Small intestine (tissue), 7 donors: Measurements from ENCODE around the gene TGM4. TPM values are rescaled to one million over a fixed set of nuclear protein-coding genes. Genes with fewer than 3 reads are reported as not detected.
A peak's percentile ranks its signal among the peaks of the same experiment; 100 is the strongest.

Experiments used
- DNase-seq, 2 donors: peaks; one replicate each; pipeline versions ENCODE4 v3.0.0 to v3.0.0-alpha.2; 2013
- FAIRE-seq: peaks from 2 replicates; lab custom pipeline; 2012; peaks lifted over from hg19 to GRCh38; lab: Jason Lieb, UNC
- H3K27ac ChIP-seq, 3 donors: one replicate each; pipeline ENCODE4 v1.5.1; 2013; ENCODE audit warnings: low read length in 2 of 3, mild to moderate bottlenecking in 2 of 3, control low read depth in 1 of 3, inconsistent platforms in 1 of 3, low read depth in 1 of 3, moderate library complexity in 1 of 3
- H3K27me3 ChIP-seq, 3 donors: one replicate each; pipeline ENCODE4 v1.6.1; 2013; ENCODE audit warnings: low read length in 3 of 3, inconsistent platforms in 1 of 3; ENCODE audit not compliant: control insufficient read depth in 3 of 3, insufficient read depth in 3 of 3
- H3K36me3 ChIP-seq, 3 donors: one replicate each; pipeline ENCODE4 v1.6.1; 2013; ENCODE audit warnings: low read length in 3 of 3, inconsistent platforms in 1 of 3, low read depth in 1 of 3, mild to moderate bottlenecking in 1 of 3, moderate library complexity in 1 of 3; ENCODE audit not compliant: control insufficient read depth in 3 of 3, insufficient read depth in 2 of 3
- H3K4me1 ChIP-seq, 3 donors: one replicate each; pipeline ENCODE4 v1.6.1; 2013; ENCODE audit warnings: low read length in 2 of 3, inconsistent platforms in 1 of 3, low read depth in 1 of 3, mild to moderate bottlenecking in 1 of 3, moderate library complexity in 1 of 3; ENCODE audit not compliant: control insufficient read depth in 3 of 3, insufficient read depth in 2 of 3
- H3K4me3 ChIP-seq, 3 donors: one replicate each; pipeline ENCODE4 v1.5.1; 2013; ENCODE audit warnings: low read length in 3 of 3, control low read depth in 1 of 3, inconsistent platforms in 1 of 3, low read depth in 1 of 3, mild to moderate bottlenecking in 1 of 3, moderate library complexity in 1 of 3
- H3K9me3 ChIP-seq, 2 donors: one replicate each; pipeline ENCODE4 v1.6.1; 2013; ENCODE audit warnings: low read depth in 1 of 2, low read length in 1 of 2; ENCODE audit not compliant: control insufficient read depth in 2 of 2, insufficient read depth in 1 of 2
- WGBS, 3 donors: extraction: QIAGEN DNeasy Blood & Tissue Kit; methylation state at CpG; one replicate each; pipeline ENCODE4 v1.1.7; 2013; 5-methylcytosine and 5-hydroxymethylcytosine counted together
- polyA plus RNA-seq, 4 donors: library from polyadenylated mRNA; stranded (reverse) in 3 of 4; unstranded in 1 of 4; fragments of 200-250 nt in 3 of 4; fragments of 120-200 nt in 1 of 4; gene quantifications; one replicate each; pipeline versions ENCODE4 v1.2.1 to v1.2.3, GENCODE V29; 2013
- donor health status: healthy with polysubstance abuse.
- donor health status: control.
- donor health status: control.
- donor health status: Bipolar disorder and iron deficiency.
- donor health status: healthy.

TGM4 gene
- polyA plus RNA-seq, 4 donors: 0.04 TPM; not detected in 3

DNA sequence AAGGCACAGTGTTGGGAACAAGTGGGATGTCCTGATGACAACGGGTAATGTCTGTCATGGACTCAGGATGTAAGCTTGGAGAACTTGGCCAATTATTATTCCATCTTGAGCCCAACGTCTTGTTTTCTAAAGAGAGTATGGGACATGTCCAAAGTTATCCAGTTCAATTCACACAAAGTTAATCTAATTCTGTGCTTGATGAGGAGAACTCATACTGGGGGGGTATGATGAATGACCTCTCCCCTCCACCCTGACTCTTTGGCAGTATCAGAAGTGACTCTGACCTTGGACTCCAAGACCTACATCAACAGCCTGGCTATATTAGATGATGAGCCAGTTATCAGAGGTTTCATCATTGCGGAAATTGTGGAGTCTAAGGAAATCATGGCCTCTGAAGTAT is 36.3 kb downstream of the TGM4 start:
- Histone ChIP-seq H3K4me1 (no peaks in the 10 kb centered on the region), H3K36me3 (peaks cover 0 to 2% (median 0%) of the 10 kb centered on the region in 3 donors), H3K4me3 (no peak overlapping the region), H3K27ac (no peak overlapping the region), H3K9me3 (peaks cover 0 to 5% of the 10 kb centered on the region in 2 donors), H3K27me3 (peaks cover 0 to 4% (median 0%) of the 10 kb centered on the region in 3 donors)
- 92 to 95% (median 94%) methylated on average over 3 of the region's 3 CpGs for WGBS, 3 donors
- DNase-seq (no peak), FAIRE-seq (no peak)

GRCh38 chr3:44913868-44914468 is 39.6 kb downstream of the TGM4 start:
- no peak for FAIRE-seq
- no peaks in the 10 kb centered on the region for H3K4me1 ChIP-seq
- peaks cover 0 to 4% (median 0%) of the 10 kb centered on the region in 3 donors for H3K27me3 ChIP-seq
- H3K4me3 ChIP-seq: no peak overlapping the region
- peaks cover 0 to 30% (median 4%) of the 10 kb centered on the region in 3 donors for H3K36me3 ChIP-seq
- no peaks in the 10 kb centered on the region for H3K9me3 ChIP-seq
- DNase-seq: peak; percentile 75 to 81
- 30 to 39% (median 36%) methylated on average over 4 of the region's 4 CpGs for WGBS, 3 donors
- H3K27ac ChIP-seq: no peak overlapping the region

DNA sequence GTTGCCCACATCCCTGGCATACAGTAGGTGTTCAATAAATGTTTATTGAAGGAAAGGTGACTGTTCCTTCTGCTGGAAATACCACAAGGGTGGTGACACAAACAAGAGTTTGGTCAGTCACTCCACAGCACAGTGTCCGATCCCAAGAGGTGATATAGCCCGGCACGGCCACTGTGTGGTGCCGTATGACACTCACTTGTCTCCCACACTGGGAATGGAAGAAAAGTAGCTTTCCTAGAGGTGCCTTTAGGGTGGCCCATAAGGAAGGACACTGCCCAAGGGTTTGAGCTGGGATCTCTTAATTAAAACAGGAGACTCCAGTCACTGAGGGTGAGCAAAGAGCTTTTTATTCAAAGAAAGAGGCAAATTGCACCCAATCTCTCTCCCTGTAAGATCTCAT is 40.5 kb downstream of the TGM4 start:
- FAIRE-seq: no peak
- WGBS, 3 donors: 67 to 72% (median 68%) methylated on average over 4 of the region's 4 CpGs

DNA sequence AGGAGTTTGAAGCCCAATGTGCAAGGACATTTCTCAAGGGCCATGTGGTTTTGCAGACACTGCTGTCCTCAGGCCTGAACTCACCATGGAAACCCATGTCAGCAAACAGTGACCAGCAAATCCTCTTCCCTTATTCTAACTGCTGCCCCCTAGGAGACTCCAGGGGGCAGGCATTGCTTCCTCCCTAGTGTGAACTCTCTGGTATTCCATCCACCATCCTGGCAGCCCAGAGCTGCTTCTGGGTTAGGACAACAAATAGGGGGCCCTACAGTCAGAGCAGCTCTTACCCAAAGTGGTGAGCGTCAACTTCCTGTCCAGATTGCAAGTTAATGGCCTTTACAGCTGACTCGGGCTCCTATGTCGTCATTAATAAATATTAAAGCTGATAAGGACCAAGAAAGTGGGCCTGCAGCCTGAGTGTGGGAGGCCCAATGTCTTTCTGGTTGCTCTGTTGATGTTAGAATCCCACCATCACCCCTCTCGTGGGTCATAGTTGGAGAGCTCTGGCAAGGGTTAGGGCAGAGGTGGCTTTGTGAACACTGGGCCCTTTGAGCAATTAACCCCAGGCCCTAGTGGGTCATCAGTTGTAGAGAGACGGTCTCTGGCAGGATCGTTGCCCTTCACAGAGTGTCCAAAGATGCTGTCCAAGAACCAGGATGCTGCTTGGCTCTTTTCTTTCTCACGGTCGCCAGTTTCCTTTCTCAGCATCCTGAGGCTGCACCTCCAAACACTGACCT is 41.5 kb downstream of the TGM4 start:
- Histone ChIP-seq H3K9me3 (no peaks in the 10 kb centered on the region), H3K27ac (no peak overlapping the region), H3K4me1 (no peaks in the 10 kb centered on the region), H3K36me3 (peaks cover 0 to 32% (median 4%) of the 10 kb centered on the region in 3 donors), H3K27me3 (no peaks in the 10 kb centered on the region), H3K4me3 (no peak overlapping the region)
- no peak for FAIRE-seq
- no peak for DNase-seq
- WGBS, 3 donors: 72 to 81% (median 74%) methylated on average over 8 of the region's 8 CpGs

More for the DNA sequence above, 40.5 kb downstream of the TGM4 start:
- Histone ChIP-seq H3K36me3 (peaks cover 0 to 30% (median 4%) of the 10 kb centered on the region in 3 donors), H3K27ac (no peak overlapping the region), H3K4me3 (no peak overlapping the region), H3K4me1 (no peaks in the 10 kb centered on the region), H3K9me3 (no peaks in the 10 kb centered on the region), H3K27me3 (no peaks in the 10 kb centered on the region)
- DNase-seq: peak; percentile 10 to 21

- WGBS, 3 donors: 88 to 97% (median 94%) methylated on average over 11 to 12 of the region's 12 CpGs
- Histone ChIP-seq H3K27ac (no peak overlapping the region), H3K4me3 (no peak overlapping the region), H3K9me3 (no peaks in the 10 kb centered on the region), H3K27me3 (no peaks in the 10 kb centered on the region), H3K36me3 (peaks cover 6 to 49% (median 8%) of the 10 kb centered on the region in 3 donors), H3K4me1 (no peaks in the 10 kb centered on the region)
- no peak for FAIRE-seq
- DNase-seq: no peak
Measured at GRCh38 chr3:44918087-44918486, 43.7 kb downstream of the TGM4 start.

DNA sequence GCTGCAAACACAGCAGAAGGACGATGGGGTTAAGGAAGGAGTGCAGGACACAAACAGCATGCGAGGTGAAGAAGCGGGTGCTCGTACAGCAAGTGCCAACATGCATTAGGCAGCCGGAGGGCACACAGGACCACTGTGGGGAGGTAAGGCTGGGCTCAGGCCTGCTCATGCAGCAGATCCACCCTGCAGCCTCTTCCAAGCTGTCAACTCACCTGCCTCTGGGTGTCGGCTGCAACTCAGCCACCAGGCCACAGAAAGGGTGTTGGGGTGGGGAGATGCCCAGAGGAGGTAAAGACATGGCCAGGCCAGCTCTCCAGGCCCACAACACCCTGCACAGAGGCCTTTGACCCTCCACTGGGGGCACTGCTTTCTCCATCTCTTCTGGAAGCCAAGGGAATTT is 44.2 kb downstream of the TGM4 start:
- FAIRE-seq (no peak), DNase-seq (no peak)
- no peaks in the 10 kb centered on the region for H3K4me1 ChIP-seq
- no peak overlapping the region for H3K27ac ChIP-seq
- H3K4me3 ChIP-seq: no peak overlapping the region
- no peaks in the 10 kb centered on the region for H3K27me3 ChIP-seq
- H3K36me3 ChIP-seq: peaks cover 6 to 53% (median 11%) of the 10 kb centered on the region in 3 donors
- WGBS, 3 donors: 90 to 96% (median 95%) methylated on average over 6 of the region's 6 CpGs
- H3K9me3 ChIP-seq: no peaks in the 10 kb centered on the region

GRCh38 chr3:44920081-44920480 is 45.7 kb downstream of the TGM4 start:
- 96 to 100% (median 97%) methylated on average over 3 of the region's 3 CpGs for WGBS, 3 donors

GRCh38 chr3:44923632-44924456 is 49.4 kb downstream of the TGM4 start:
- Histone ChIP-seq H3K4me3 (no peak overlapping the region), H3K27me3 (no peaks in the 10 kb centered on the region), H3K36me3 (peaks cover 12 to 56% (median 19%) of the 10 kb centered on the region in 3 donors), H3K9me3 (no peaks in the 10 kb centered on the region), H3K27ac (no peak overlapping the region), H3K4me1 (peaks cover 0 to 15% (median 0%) of the 10 kb centered on the region in 3 donors)
- DNase-seq (no peak), FAIRE-seq (no peak)
- 82 to 95% (median 92%) methylated on average over 3 of the region's 3 CpGs for WGBS, 3 donors

More at GRCh38 chr3:44920081-44920480, 45.7 kb downstream of the TGM4 start:
- DNase-seq: no peak
- no peaks in the 10 kb centered on the region for H3K4me1 ChIP-seq
- H3K9me3 ChIP-seq: no peaks in the 10 kb centered on the region
- H3K27ac ChIP-seq: no peak overlapping the region
- H3K27me3 ChIP-seq: no peaks in the 10 kb centered on the region
- peaks cover 6 to 54% (median 15%) of the 10 kb centered on the region in 3 donors for H3K36me3 ChIP-seq
- no peak overlapping the region for H3K4me3 ChIP-seq
- FAIRE-seq: no peak
